HepG2 (cell line): ENCODE data around the gene CDH12. TPM values are rescaled to one million over a fixed set of nuclear protein-coding genes. Genes with fewer than 3 reads are reported as not detected.

Experiments used
- ATAC-seq: fragments of 200-7000 bp; cut with Tn5 transposase; 3 replicates; pipeline ENCODE4 v1.9.1; 2020; ENCODE audit warnings: mild to moderate bottlenecking, moderate library complexity
- BruUV-seq: library from RNA; stranded (reverse); fragments of 400-500 nt; replicated peaks from 2 replicates; lab custom pipeline; 2021; lab: Mats Ljungman, UMichigan
- CTCF ChIA-PET: fragments of 300-600 bp; formaldehyde crosslinking; extraction: SDS; loops from one replicate; lab custom pipeline; 2021; ENCODE audit warnings: low total read pairs, inconsistent platforms, low intra/inter-chr PET ratio; lab: Yijun Ruan, JAX
- POLR2A ChIA-PET: fragments of 350-600 bp; sonication (Branson Sonifier 250); formaldehyde crosslinking; loops from one replicate; lab custom pipeline; 2020; ENCODE audit warnings: antibody characterized with exemption, inconsistent platforms; lab: Yijun Ruan, JAX
- DNase-seq: peaks from one replicate; pipeline ENCODE4 v3.0.0-alpha.2; 2015; ENCODE audit warnings: low spot score
- FAIRE-seq: peaks from 3 replicates; lab custom pipeline; 2011; peaks lifted over from hg19 to GRCh38; lab: Jason Lieb, UNC
- H2AFZ ChIP-seq: one replicate; pipeline ENCODE4 v1.6.1; 2011; ENCODE audit warnings: low read length, inconsistent platforms
- H3K27ac ChIP-seq: fragments of 300-600 bp; 3 replicates; pipeline ENCODE4 v1.8.0; 2011; ENCODE audit warnings: mixed run types, mild to moderate bottlenecking, mixed read lengths, low read length, inconsistent platforms; ENCODE audit not compliant: insufficient read depth; ENCODE audit errors: extremely low read length
- H3K27me3 ChIP-seq, 2 experiments: fragments of 200-600 bp in 1 of 2; 2 replicates in 1 of 2; 3 replicates in 1 of 2; pipeline versions ENCODE4 v1.6.0 to v1.8.0; 2011; ENCODE audit warnings: low read length in 2 of 2, mild to moderate bottlenecking in 2 of 2, moderate library complexity in 2 of 2, inconsistent platforms in 1 of 2; ENCODE audit not compliant: insufficient read depth in 2 of 2, control insufficient read depth in 1 of 2
- H3K36me3 ChIP-seq, 2 experiments: fragments of 200-600 bp in 1 of 2; replicated peaks in 1 of 2; 2 replicates in 1 of 2; 3 replicates in 1 of 2; pipeline versions ENCODE4 v1.5.1 to v1.8.0; 2011; ENCODE audit warnings: low read length in 2 of 2, inconsistent platforms in 1 of 2; ENCODE audit not compliant: insufficient read depth in 2 of 2, control insufficient read depth in 1 of 2
- H3K4me1 ChIP-seq: 2 replicates; pipeline ENCODE4 v1.5.1; 2012; ENCODE audit warnings: low read length, inconsistent platforms; ENCODE audit not compliant: insufficient read depth
- H3K4me2 ChIP-seq: 2 replicates; pipeline ENCODE4 v1.6.0; 2011; ENCODE audit warnings: low read depth, low read length, inconsistent platforms
- H3K4me3 ChIP-seq, 3 experiments: fragments of 200-600 bp in 1 of 3; sonication (generic), shearing (Covaris generic) in 1 of 3; replicated peaks in 1 of 3; 2 replicates each; pipeline ENCODE4 v1.5.1; 2011 to 2016; ENCODE audit warnings: low read length in 3 of 3, inconsistent platforms in 2 of 3, low read depth in 2 of 3, mild to moderate bottlenecking in 2 of 3, control low read depth in 1 of 3, mixed read lengths in 1 of 3; ENCODE audit not compliant: insufficient read depth in 1 of 3
- H3K79me2 ChIP-seq: one replicate; pipeline ENCODE4 v1.6.1; 2011; ENCODE audit warnings: low read length, inconsistent platforms; ENCODE audit not compliant: insufficient read depth
- H3K9ac ChIP-seq: 2 replicates; pipeline ENCODE4 v1.6.0; 2011; ENCODE audit warnings: mild to moderate bottlenecking, low read depth, low read length, inconsistent platforms; ENCODE audit not compliant: insufficient read depth
- H3K9me3 ChIP-seq: 2 replicates; pipeline ENCODE4 v1.5.1; 2012; ENCODE audit warnings: mild to moderate bottlenecking, low read length
- H4K20me1 ChIP-seq: 2 replicates; pipeline ENCODE4 v1.6.0; 2011; ENCODE audit warnings: inconsistent platforms, mild to moderate bottlenecking, low read length, moderate library complexity; ENCODE audit not compliant: insufficient read depth
- PITX1 ChIP-seq: sonication (generic); formaldehyde crosslinking; IDR thresholded peaks from 2 replicates; pipeline ENCODE4 v1.5.1; 2020; ENCODE audit warnings: mild to moderate bottlenecking, missing genetic modification reagents
- SUZ12 ChIP-seq: fragments of 150-350 bp; IDR thresholded peaks from 2 replicates; pipeline ENCODE4 v1.6.1; 2014; ENCODE audit warnings: low read depth, low read length
- ZNF33B ChIP-seq: sonication (generic); formaldehyde crosslinking; IDR thresholded peaks from 2 replicates; pipeline ENCODE4 v1.5.1; 2020; ENCODE audit warnings: mild to moderate bottlenecking, missing genetic modification reagents
- ZNF501 ChIP-seq: sonication (generic); formaldehyde crosslinking; IDR thresholded peaks from 2 replicates; pipeline ENCODE4 v1.5.1; 2020; ENCODE audit warnings: mild to moderate bottlenecking, moderate library complexity, missing genetic modification reagents
- ZNF781 ChIP-seq: sonication (generic); formaldehyde crosslinking; IDR thresholded peaks from 2 replicates; pipeline ENCODE4 v1.5.1; 2020; ENCODE audit warnings: borderline replicate concordance, mild to moderate bottlenecking, missing genetic modification reagents; ENCODE audit errors: not compliant biosample characterization
- in situ Hi-C: cut with HindIII; loops from 2 replicates; pipeline ENCODE4 v1.10.0; 2017; ENCODE audit warnings: low pct_unique_long_range_greater_than_20kb; ENCODE audit not compliant: extremely low pct_ligation_motif_present
- intact Hi-C: fragments of 100-400 bp; cut with micrococcal nuclease; formaldehyde crosslinking; loops from one replicate; pipeline ENCODE4 v1.10.0; 2022; ENCODE audit not compliant: unreplicated experiment
- polyA plus RNA-seq, 8 experiments: library from polyadenylated mRNA; depleted of rRNA in 3 of 8; stranded (reverse) in 7 of 8; unstranded in 1 of 8; fragments of >200 nt; fragmentation: Illumina TruSeq in 4 of 8; extraction: Trizol in 4 of 8; gene quantifications; 2 replicates each; pipeline versions ENCODE4 v1.2.1 to v1.2.3, GENCODE V29; 2011 to 2016; ENCODE audit warnings: low read depth in 4 of 8, missing spikeins in 1 of 8, mixed read lengths in 1 of 8; ENCODE audit not compliant: insufficient read depth in 1 of 8
- total RNA-seq, 5 experiments: library from RNA; depleted of rRNA; stranded (reverse); fragments of >200 nt; fragmentation: Illumina TruSeq; extraction: Trizol; gene quantifications; 2 replicates each; pipeline ENCODE4 v1.2.3, GENCODE V29; 2016; ENCODE audit warnings: low read depth in 1 of 5
- TF ChIP-seq, protein P1 (sequence below), 2 experiments: IDR thresholded peaks; 2 replicates each; pipeline ENCODE4 v1.6.1; 2011 to 2012; ENCODE audit warnings: low read length in 2 of 2, borderline replicate concordance in 1 of 2, low read depth in 1 of 2, mild to moderate bottlenecking in 1 of 2, moderate library complexity in 1 of 2

CDH12 gene
- total and polyA plus RNA-seq, 2 of the 13 experiments (the other 11 are each of a cell fraction or from before 2014, with no cell fraction given) = not detected

DNA sequence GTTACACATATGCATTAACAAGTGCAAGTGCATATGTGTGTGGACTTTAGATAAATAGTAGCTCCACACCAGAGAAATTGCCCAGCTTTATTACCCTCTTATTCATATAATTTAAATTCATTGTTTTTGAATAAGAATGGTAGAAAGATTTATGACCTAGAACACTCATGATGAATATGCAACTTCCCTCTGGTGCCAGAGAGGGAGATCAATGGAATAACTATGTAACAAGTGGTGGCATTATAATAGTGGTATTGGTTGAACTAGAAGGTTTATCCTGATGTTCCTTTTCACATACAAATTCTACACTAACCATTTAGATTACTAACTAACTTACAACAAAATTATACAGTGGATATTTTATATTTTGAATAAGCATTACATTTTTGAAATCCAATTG, 607.4 kb downstream of the CDH12 start:
- no peak for ATAC-seq
- TF ChIP-seq ZNF781 (CRISPR knock-in tag) (no peak), PITX1 (CRISPR knock-in tag) (no peak), ZNF33B (CRISPR knock-in tag) (no peak), ZNF501 (CRISPR knock-in tag) (no peak), SUZ12 (no peak)
- TF ChIP-seq, protein P1, sequence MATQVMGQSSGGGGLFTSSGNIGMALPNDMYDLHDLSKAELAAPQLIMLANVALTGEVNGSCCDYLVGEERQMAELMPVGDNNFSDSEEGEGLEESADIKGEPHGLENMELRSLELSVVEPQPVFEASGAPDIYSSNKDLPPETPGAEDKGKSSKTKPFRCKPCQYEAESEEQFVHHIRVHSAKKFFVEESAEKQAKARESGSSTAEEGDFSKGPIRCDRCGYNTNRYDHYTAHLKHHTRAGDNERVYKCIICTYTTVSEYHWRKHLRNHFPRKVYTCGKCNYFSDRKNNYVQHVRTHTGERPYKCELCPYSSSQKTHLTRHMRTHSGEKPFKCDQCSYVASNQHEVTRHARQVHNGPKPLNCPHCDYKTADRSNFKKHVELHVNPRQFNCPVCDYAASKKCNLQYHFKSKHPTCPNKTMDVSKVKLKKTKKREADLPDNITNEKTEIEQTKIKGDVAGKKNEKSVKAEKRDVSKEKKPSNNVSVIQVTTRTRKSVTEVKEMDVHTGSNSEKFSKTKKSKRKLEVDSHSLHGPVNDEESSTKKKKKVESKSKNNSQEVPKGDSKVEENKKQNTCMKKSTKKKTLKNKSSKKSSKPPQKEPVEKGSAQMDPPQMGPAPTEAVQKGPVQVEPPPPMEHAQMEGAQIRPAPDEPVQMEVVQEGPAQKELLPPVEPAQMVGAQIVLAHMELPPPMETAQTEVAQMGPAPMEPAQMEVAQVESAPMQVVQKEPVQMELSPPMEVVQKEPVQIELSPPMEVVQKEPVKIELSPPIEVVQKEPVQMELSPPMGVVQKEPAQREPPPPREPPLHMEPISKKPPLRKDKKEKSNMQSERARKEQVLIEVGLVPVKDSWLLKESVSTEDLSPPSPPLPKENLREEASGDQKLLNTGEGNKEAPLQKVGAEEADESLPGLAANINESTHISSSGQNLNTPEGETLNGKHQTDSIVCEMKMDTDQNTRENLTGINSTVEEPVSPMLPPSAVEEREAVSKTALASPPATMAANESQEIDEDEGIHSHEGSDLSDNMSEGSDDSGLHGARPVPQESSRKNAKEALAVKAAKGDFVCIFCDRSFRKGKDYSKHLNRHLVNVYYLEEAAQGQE (IDR thresholded peaks at IDR 0.05; ENCODE audit: borderline replicate concordance in 1 of 2, low read depth in 1 of 2, low read length in 2 of 2) = no peak
- H3K27me3 ChIP-seq = no peaks in the 10 kb centered on the region
- POLR2A ChIA-PET = no interaction called here
- H2AFZ ChIP-seq = no peak overlapping the region
- no peak for DNase-seq
- H3K36me3 ChIP-seq = no peaks in the 10 kb centered on the region
- H3K79me2 ChIP-seq = no peaks in the 10 kb centered on the region
- CTCF ChIA-PET = no interaction called here
- in situ Hi-C loops = no loop called here
- FAIRE-seq = no peak
- no peaks in the 10 kb centered on the region for H3K4me1 ChIP-seq
- BruUV-seq = no TSS peak
- H3K9me3 ChIP-seq = no peaks in the 10 kb centered on the region
- intact Hi-C loops = no loop called here
- no peak overlapping the region for H3K4me2 ChIP-seq
- H3K27ac ChIP-seq = no peak overlapping the region
- no peak overlapping the region for H3K9ac ChIP-seq
- no peak overlapping the region for H3K4me3 ChIP-seq
- no peaks in the 10 kb centered on the region for H4K20me1 ChIP-seq
